OCI-LY7 (cell line): ENCODE results near the gene CLEC16A. TPM values are rescaled to one million over a fixed set of nuclear protein-coding genes. Genes with fewer than 3 reads are reported as not detected.

ENCODE experiments used
- BruUV-seq: library from RNA; stranded (reverse); fragments of 400-500 nt; replicated peaks from 2 replicates; lab custom pipeline; 2021; lab: Mats Ljungman, UMichigan
- CTCF ChIA-PET: fragments of 300-600 bp; sonication (Branson Sonifier 250); formaldehyde crosslinking; loops from one replicate; lab custom pipeline; 2022; ENCODE audit warnings: antibody characterized with exemption; ENCODE audit not compliant: unreplicated experiment; lab: Charles Lee
- POLR2A ChIA-PET: fragments of 300-600 bp; sonication (Branson Sonifier 250); formaldehyde crosslinking; loops from one replicate; lab custom pipeline; 2022; ENCODE audit warnings: antibody characterized with exemption; lab: Charles Lee
- DNase-seq: peaks from one replicate; pipeline ENCODE4 v3.0.0-alpha.2; 2015; ENCODE audit warnings: low spot score
- H2AFZ ChIP-seq: fragments of 200-600 bp; sonication (generic), shearing (Covaris generic); 2 replicates; pipeline ENCODE4 v1.6.1; 2014; ENCODE audit warnings: mild to moderate bottlenecking, antibody characterized with exemption, low read length, moderate library complexity
- H3K27ac ChIP-seq: fragments of 200-600 bp; sonication (generic); 2 replicates; pipeline ENCODE4 v1.5.1; 2014; ENCODE audit warnings: mixed run types, low read depth, mild to moderate bottlenecking, moderate library complexity, low read length, inconsistent platforms; ENCODE audit not compliant: poor library complexity, severe bottlenecking
- H3K36me3 ChIP-seq: fragments of 200-600 bp; sonication (generic); 2 replicates; pipeline ENCODE4 v1.6.1; 2014; ENCODE audit warnings: mild to moderate bottlenecking, antibody characterized with exemption, low read length, moderate library complexity, mixed read lengths; ENCODE audit not compliant: insufficient read depth
- H3K4me1 ChIP-seq: fragments of 200-600 bp; sonication (generic); 2 replicates; pipeline ENCODE4 v1.5.1; 2014; ENCODE audit warnings: mild to moderate bottlenecking, low read length; ENCODE audit not compliant: insufficient read depth, poor library complexity, severe bottlenecking
- H3K4me2 ChIP-seq: fragments of 200-600 bp; sonication (generic); 2 replicates; pipeline ENCODE4 v1.6.1; 2014; ENCODE audit warnings: mild to moderate bottlenecking, low read length
- H3K4me3 ChIP-seq: fragments of 200-600 bp; sonication (generic); 2 replicates; pipeline ENCODE4 v1.5.1; 2014; ENCODE audit warnings: mild to moderate bottlenecking, low read depth, low read length; ENCODE audit not compliant: poor library complexity, severe bottlenecking
- H3K79me2 ChIP-seq: fragments of 200-600 bp; sonication (generic); 2 replicates; pipeline ENCODE4 v1.6.1; 2016; ENCODE audit warnings: low read depth, mild to moderate bottlenecking, low read length, moderate library complexity, mixed read lengths; ENCODE audit not compliant: insufficient read depth
- H3K9me2 ChIP-seq: fragments of 200-600 bp; sonication (generic); 2 replicates; pipeline ENCODE4 v1.6.1; 2016; ENCODE audit warnings: mild to moderate bottlenecking, low read length, mixed read lengths; ENCODE audit not compliant: insufficient read depth
- H3K9me3 ChIP-seq: fragments of 200-600 bp; sonication (generic); 2 replicates; pipeline ENCODE4 v1.6.1; 2014; ENCODE audit warnings: mild to moderate bottlenecking, mixed run types, low read length, mixed read lengths
- H4K20me1 ChIP-seq: fragments of 200-600 bp; sonication (generic); 2 replicates; pipeline ENCODE4 v1.6.1; 2014; ENCODE audit warnings: mild to moderate bottlenecking, antibody characterized with exemption, low read length, moderate library complexity, mixed read lengths; ENCODE audit not compliant: insufficient read depth
- CTCF ChIP-seq: fragments of 200-600 bp; sonication (generic); conservative IDR thresholded peaks from 2 replicates; pipeline ENCODE4 v1.5.1; 2014; ENCODE audit warnings: mild to moderate bottlenecking, antibody characterized with exemption, low read length, moderate library complexity, mixed read lengths
- EZH2phosphoT487 ChIP-seq: fragments of 200-600 bp; sonication (generic); IDR thresholded peaks from 2 replicates; pipeline ENCODE4 v1.6.1; 2018; ENCODE audit warnings: low read depth, borderline replicate concordance, mild to moderate bottlenecking, mixed run types, antibody characterized with exemption, low read length, moderate library complexity, mixed read lengths
- intact Hi-C: fragments of 100-400 bp; cut with micrococcal nuclease; formaldehyde crosslinking; loops from one replicate; pipeline ENCODE4 v1.10.0; 2022; ENCODE audit not compliant: unreplicated experiment
- total RNA-seq, 2 experiments: library from RNA; depleted of rRNA in 1 of 2; stranded (reverse); fragments of >200 nt in 1 of 2; shearing (Covaris generic) in 1 of 2; gene quantifications; 2 replicates each; pipeline ENCODE4 v1.2.3, GENCODE V29; 2014 to 2022

Gene CLEC16A
- total RNA-seq, 2 experiments from 2014 or later = 26.2 to 50.9 TPM

- TF ChIP-seq EZH2phosphoT487 = no peak
- no peak for TF ChIP-seq CTCF
- Histone ChIP-seq H3K4me2 (no peak overlapping the region), H2AFZ (no peak overlapping the region), H4K20me1 (no peaks in the 10 kb centered on the region), H3K79me2 (no peaks in the 10 kb centered on the region), H3K4me3 (no peak overlapping the region), H3K4me1 (no peaks in the 10 kb centered on the region), H3K27ac (no peak overlapping the region), H3K36me3 (peaks cover 54% of the 10 kb centered on the region), H3K9me3 (no peaks in the 10 kb centered on the region), H3K9me2 (no peaks in the 10 kb centered on the region)
- ChIA-PET CTCF (no interaction called here), POLR2A (no interaction called here)
- intact Hi-C loops = no loop called here
- no TSS peak for BruUV-seq
- no peak for DNase-seq
Observed at GRCh38 chr16:10997485-10997884, 53.1 kb downstream of the CLEC16A start.

GRCh38 chr16:10999300-10999699 is 54.9 kb downstream of the CLEC16A start:
- TF ChIP-seq CTCF (no peak), EZH2phosphoT487 (no peak)
- no peak overlapping the region for H3K4me2 ChIP-seq
- no peak overlapping the region for H3K27ac ChIP-seq
- no peaks in the 10 kb centered on the region for H3K9me3 ChIP-seq
- ChIA-PET CTCF (no interaction called here), POLR2A (interaction anchor here (0.6 kb wide), 1 partner anchor 45 kb away, joined by 4 read pairs; no protein-coding TSS in a partner anchor)
- no peak overlapping the region for H2AFZ ChIP-seq
- H3K4me3 ChIP-seq = no peak overlapping the region
- no peaks in the 10 kb centered on the region for H3K79me2 ChIP-seq
- no peaks in the 10 kb centered on the region for H3K9me2 ChIP-seq
- no peaks in the 10 kb centered on the region for H3K4me1 ChIP-seq
- peaks cover 52% of the 10 kb centered on the region for H3K36me3 ChIP-seq
- H4K20me1 ChIP-seq = no peaks in the 10 kb centered on the region
- intact Hi-C loops = no loop called here
- no TSS peak for BruUV-seq
- DNase-seq = no peak

- CTCF ChIA-PET = no interaction called here
- intact Hi-C loops = no loop called here
Observed at GRCh38 chr16:11001611-11002010, 57.2 kb downstream of the CLEC16A start.

More at GRCh38 chr16:11001611-11002010, 57.2 kb downstream of the CLEC16A start:
- Histone ChIP-seq H3K4me2 (no peak overlapping the region), H3K4me3 (no peak overlapping the region), H3K9me3 (no peaks in the 10 kb centered on the region), H3K9me2 (no peaks in the 10 kb centered on the region), H3K4me1 (no peaks in the 10 kb centered on the region), H4K20me1 (no peaks in the 10 kb centered on the region), H3K79me2 (no peaks in the 10 kb centered on the region), H3K27ac (no peak overlapping the region), H3K36me3 (peaks cover 55% of the 10 kb centered on the region), H2AFZ (no peak overlapping the region)
- POLR2A ChIA-PET = no interaction called here
- BruUV-seq = no TSS peak
- DNase-seq = no peak
- no peak for TF ChIP-seq EZH2phosphoT487
